Keratinocyte (primary cell): Measurements from ENCODE around the gene BTBD8. TPM values are rescaled to one million over a fixed set of nuclear protein-coding genes. Genes with fewer than 3 reads are reported as not detected.

Experiments used
- DNase-seq: peaks from one replicate; pipeline ENCODE4 v3.0.0-alpha.2; 2011; ENCODE audit warnings: low read depth, missing footprints, low spot score
- FAIRE-seq: peaks from 2 replicates; lab custom pipeline; 2011; peaks lifted over from hg19 to GRCh38; lab: Jason Lieb, UNC
- H2AFZ ChIP-seq: 2 replicates; pipeline ENCODE4 v1.6.0; 2012; ENCODE audit warnings: low read length, control low read depth, inconsistent platforms; ENCODE audit not compliant: control insufficient read depth
- H3K27ac ChIP-seq: 2 replicates; pipeline ENCODE4 v1.5.1; 2011; ENCODE audit warnings: low read length; ENCODE audit not compliant: control insufficient read depth, insufficient read depth
- H3K27me3 ChIP-seq: 3 replicates; pipeline ENCODE4 v1.6.0; 2011; ENCODE audit warnings: low read length; ENCODE audit not compliant: control insufficient read depth, insufficient read depth; ENCODE audit errors: extremely low read depth
- H3K36me3 ChIP-seq, 2 experiments: 2 replicates in 1 of 2; 3 replicates in 1 of 2; pipeline ENCODE4 v1.5.1; 2011; ENCODE audit warnings: low read length in 2 of 2, mild to moderate bottlenecking in 1 of 2; ENCODE audit not compliant: control insufficient read depth in 2 of 2, insufficient read depth in 2 of 2; ENCODE audit errors: extremely low read depth in 1 of 2
- H3K4me1 ChIP-seq: 3 replicates; pipeline ENCODE4 v1.5.1; 2011; ENCODE audit warnings: low read length; ENCODE audit not compliant: control insufficient read depth, insufficient read depth; ENCODE audit errors: extremely low read depth
- H3K4me2 ChIP-seq: 3 replicates; pipeline ENCODE4 v1.6.0; 2011; ENCODE audit warnings: low read depth, low read length; ENCODE audit not compliant: control insufficient read depth, insufficient read depth; ENCODE audit errors: extremely low read depth
- H3K4me3 ChIP-seq, 3 experiments: fragments of 200-600 bp in 1 of 3; sonication (generic) in 1 of 3; 2 replicates in 2 of 3; 3 replicates in 1 of 3; pipeline ENCODE4 v1.5.1; 2011 to 2016; ENCODE audit warnings: low read length in 3 of 3, mild to moderate bottlenecking in 3 of 3, control low read depth in 2 of 3, inconsistent platforms in 1 of 3, low read depth in 1 of 3, mixed read lengths in 1 of 3, mixed run types in 1 of 3, moderate library complexity in 1 of 3; ENCODE audit not compliant: control insufficient read depth in 2 of 3, insufficient read depth in 2 of 3; ENCODE audit errors: extremely low read depth in 1 of 3
- H3K79me2 ChIP-seq: 2 replicates; pipeline ENCODE4 v1.6.0; 2012; ENCODE audit warnings: low read length; ENCODE audit not compliant: control insufficient read depth, insufficient read depth
- H3K9ac ChIP-seq: 3 replicates; pipeline ENCODE4 v1.6.0; 2011; ENCODE audit warnings: low read length; ENCODE audit not compliant: control insufficient read depth, insufficient read depth; ENCODE audit errors: extremely low read depth
- H3K9me1 ChIP-seq: 3 replicates; pipeline ENCODE4 v1.6.0; 2011; ENCODE audit warnings: low read length; ENCODE audit not compliant: control insufficient read depth, insufficient read depth; ENCODE audit errors: extremely low read depth
- H3K9me3 ChIP-seq: 2 replicates; pipeline ENCODE4 v1.5.1; 2012; ENCODE audit warnings: low read depth, low read length; ENCODE audit not compliant: control insufficient read depth
- H4K20me1 ChIP-seq: 3 replicates; pipeline ENCODE4 v1.6.0; 2011; ENCODE audit warnings: low read length; ENCODE audit not compliant: control insufficient read depth, insufficient read depth; ENCODE audit errors: extremely low read depth
- EZH2 ChIP-seq: IDR thresholded peaks from one replicate; pipeline ENCODE4 v1.6.1; 2012; ENCODE audit warnings: inconsistent platforms, mild to moderate bottlenecking, low read length, moderate library complexity
- dilution Hi-C: fragments of 300-500 bp; cut with MboI; formaldehyde crosslinking; loops from one replicate; pipeline ENCODE4 v1.7.0; 2020; ENCODE audit warnings: low sequenced_read_pairs; ENCODE audit not compliant: extremely low pct_ligation_motif_present
- polyA plus RNA-seq, 5 experiments: library from polyadenylated mRNA; depleted of rRNA in 3 of 5; stranded (reverse) in 3 of 5; stranded (forward) in 1 of 5; unstranded in 1 of 5; fragments of >200 nt; gene quantifications; 1 replicate in 1 of 5; 2 replicates in 3 of 5; 3 replicates in 1 of 5; pipeline versions ENCODE4 v1.2.1 to v1.2.3, GENCODE V29; 2011 to 2012; ENCODE audit warnings: missing spikeins in 2 of 5, low read depth in 1 of 5, low replicate concordance in 1 of 5
- TF ChIP-seq, protein P1 (sequence below), 3 experiments: IDR thresholded peaks in 1 of 3; conservative IDR thresholded peaks in 1 of 3; optimal IDR thresholded peaks in 1 of 3; 2 replicates in 2 of 3; 3 replicates in 1 of 3; pipeline versions ENCODE3 to v1.5.1; 2011; ENCODE audit warnings: low read length in 3 of 3, mild to moderate bottlenecking in 3 of 3, moderate library complexity in 2 of 3, control low read depth in 1 of 3, inconsistent platforms in 1 of 3; ENCODE audit not compliant: insufficient read depth in 2 of 3; ENCODE audit errors: extremely low read depth in 1 of 3

The BTBD8 gene
- polyA plus RNA-seq, 1 donor (not counting 4 experiments of a cell fraction or from before 2014, with no cell fraction given), result 1.4 TPM

DNA sequence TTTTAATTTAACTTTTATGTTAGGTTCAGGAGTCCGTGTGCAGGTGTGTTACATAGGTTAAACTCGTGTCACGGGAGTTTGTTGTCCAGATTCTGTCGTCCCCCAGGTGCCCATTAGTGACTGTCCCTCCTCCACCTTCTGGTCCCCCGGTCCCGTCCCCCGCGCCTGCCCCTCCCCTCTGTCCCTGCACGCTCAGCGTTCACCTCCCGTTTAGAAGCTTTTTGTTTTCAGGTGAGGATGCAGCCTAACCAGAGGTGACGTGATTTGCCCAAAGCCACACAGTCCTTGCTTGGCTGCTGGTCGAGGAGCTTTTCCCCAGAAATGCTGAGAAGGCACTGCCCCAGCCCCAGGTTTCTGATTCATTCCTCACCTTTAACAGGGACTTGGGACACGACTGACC is 138.4 kb downstream of the BTBD8 start:
- no peaks in the 10 kb centered on the region for H3K79me2 ChIP-seq
- no peak overlapping the region for H3K4me2 ChIP-seq
- H3K4me1 ChIP-seq, result no peaks in the 10 kb centered on the region
- no peak for DNase-seq
- no peaks in the 10 kb centered on the region for H3K9me1 ChIP-seq
- TF ChIP-seq, protein P1, sequence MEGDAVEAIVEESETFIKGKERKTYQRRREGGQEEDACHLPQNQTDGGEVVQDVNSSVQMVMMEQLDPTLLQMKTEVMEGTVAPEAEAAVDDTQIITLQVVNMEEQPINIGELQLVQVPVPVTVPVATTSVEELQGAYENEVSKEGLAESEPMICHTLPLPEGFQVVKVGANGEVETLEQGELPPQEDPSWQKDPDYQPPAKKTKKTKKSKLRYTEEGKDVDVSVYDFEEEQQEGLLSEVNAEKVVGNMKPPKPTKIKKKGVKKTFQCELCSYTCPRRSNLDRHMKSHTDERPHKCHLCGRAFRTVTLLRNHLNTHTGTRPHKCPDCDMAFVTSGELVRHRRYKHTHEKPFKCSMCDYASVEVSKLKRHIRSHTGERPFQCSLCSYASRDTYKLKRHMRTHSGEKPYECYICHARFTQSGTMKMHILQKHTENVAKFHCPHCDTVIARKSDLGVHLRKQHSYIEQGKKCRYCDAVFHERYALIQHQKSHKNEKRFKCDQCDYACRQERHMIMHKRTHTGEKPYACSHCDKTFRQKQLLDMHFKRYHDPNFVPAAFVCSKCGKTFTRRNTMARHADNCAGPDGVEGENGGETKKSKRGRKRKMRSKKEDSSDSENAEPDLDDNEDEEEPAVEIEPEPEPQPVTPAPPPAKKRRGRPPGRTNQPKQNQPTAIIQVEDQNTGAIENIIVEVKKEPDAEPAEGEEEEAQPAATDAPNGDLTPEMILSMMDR (optimal IDR thresholded peaks at IDR 0.05 in 1 of 3, IDR thresholded peaks at IDR 0.05 in 1 of 3, conservative IDR thresholded peaks at IDR 0.05 in 1 of 3; ENCODE audit: extremely low read depth in 1 of 3, insufficient read depth in 2 of 3, low read length in 3 of 3), result no peak
- no peak for TF ChIP-seq EZH2
- H3K36me3 ChIP-seq, result no peaks in the 10 kb centered on the region
- no peak overlapping the region for H3K4me3 ChIP-seq
- no peaks in the 10 kb centered on the region for H4K20me1 ChIP-seq
- dilution Hi-C loops, result no loop called here
- H3K27ac ChIP-seq, result no peak overlapping the region
- no peaks in the 10 kb centered on the region for H3K27me3 ChIP-seq
- H2AFZ ChIP-seq, result no peak overlapping the region
- H3K9ac ChIP-seq, result no peak overlapping the region
- no peak for FAIRE-seq
- H3K9me3 ChIP-seq, result no peaks in the 10 kb centered on the region

DNA sequence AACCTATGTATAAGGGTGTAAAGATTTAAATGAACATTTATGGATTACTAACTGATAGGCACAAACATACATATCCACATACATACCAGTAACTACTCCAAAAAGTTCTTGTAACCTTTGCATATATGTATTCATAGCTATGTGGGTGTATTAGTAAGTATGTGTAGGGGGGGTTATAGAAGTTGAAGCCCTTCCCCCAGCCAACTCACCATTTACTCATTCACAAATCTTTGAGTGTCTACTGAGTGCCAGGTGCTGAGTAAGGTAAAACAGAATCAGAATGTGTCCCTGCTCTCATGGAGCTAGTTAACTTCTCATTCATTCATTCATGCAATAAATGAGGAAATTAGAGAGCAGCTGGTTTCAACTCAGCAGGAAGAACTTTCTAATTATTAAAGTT is 138.9 kb downstream of the BTBD8 start:
- dilution Hi-C loops, result no loop called here
- Histone ChIP-seq H4K20me1 (no peaks in the 10 kb centered on the region), H3K4me1 (no peaks in the 10 kb centered on the region), H3K27ac (no peak overlapping the region), H3K9ac (no peak overlapping the region), H3K4me3 (no peak overlapping the region), H3K9me3 (no peaks in the 10 kb centered on the region), H3K4me2 (no peak overlapping the region), H3K79me2 (no peaks in the 10 kb centered on the region), H3K27me3 (no peaks in the 10 kb centered on the region), H2AFZ (no peak overlapping the region), H3K9me1 (no peaks in the 10 kb centered on the region), H3K36me3 (no peaks in the 10 kb centered on the region)
- TF ChIP-seq, protein P1 (optimal IDR thresholded peaks at IDR 0.05 in 1 of 3, IDR thresholded peaks at IDR 0.05 in 1 of 3, conservative IDR thresholded peaks at IDR 0.05 in 1 of 3; ENCODE audit: extremely low read depth in 1 of 3, insufficient read depth in 2 of 3, low read length in 3 of 3), result no peak
- FAIRE-seq, result no peak
- DNase-seq, result no peak
